Left renal cortex interstitium (tissue), 4 donors: Measurements from ENCODE around the gene MAP3K4. TPM values are rescaled to one million over a fixed set of nuclear protein-coding genes. Genes with fewer than 3 reads are reported as not detected.

Source experiments
- DNase-seq, 4 donors: peaks; one replicate each; pipeline ENCODE4 v3.0.0-alpha.2; 2013; ENCODE audit warnings: low read depth in 4 of 4, low spot score in 2 of 4, missing footprints in 1 of 4
- polyA plus RNA-seq, 4 donors: library from polyadenylated mRNA; unstranded; fragments of 120-200 nt; gene quantifications; one replicate each; pipeline ENCODE4 v1.2.1, GENCODE V29; 2013; ENCODE audit not compliant: insufficient read length in 4 of 4

Gene MAP3K4
- polyA plus RNA-seq, 4 donors: 25.2 to 47.2 (median 39.5) TPM

GRCh38 chr6:160999516-160999915 lies 7.9 kb downstream of the MAP3K4 start:
- no peak for DNase-seq

GRCh38 chr6:161000632-161001031 lies 9.1 kb downstream of the MAP3K4 start:
- DNase-seq: no peak

DNA sequence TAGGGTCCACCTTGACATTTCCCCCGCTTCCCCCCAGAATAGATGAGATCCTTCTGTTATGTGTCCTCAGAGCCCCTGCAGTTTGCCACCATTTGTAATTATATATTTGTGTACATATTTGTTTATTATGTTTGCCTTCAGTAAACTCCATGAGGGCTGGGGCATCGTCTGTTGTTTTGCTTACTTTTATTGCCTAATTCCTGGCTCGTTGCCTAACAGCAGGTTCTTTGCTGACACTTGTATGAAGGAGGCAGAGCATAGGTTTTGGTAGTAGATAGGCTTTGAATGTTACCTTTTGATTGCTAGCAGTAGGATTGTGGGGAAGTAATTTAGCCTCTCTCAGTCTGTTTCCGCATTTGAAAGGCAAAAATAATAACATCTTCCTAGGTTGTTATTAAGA lies 9.9 kb downstream of the MAP3K4 start:
- no peak for DNase-seq

DNA sequence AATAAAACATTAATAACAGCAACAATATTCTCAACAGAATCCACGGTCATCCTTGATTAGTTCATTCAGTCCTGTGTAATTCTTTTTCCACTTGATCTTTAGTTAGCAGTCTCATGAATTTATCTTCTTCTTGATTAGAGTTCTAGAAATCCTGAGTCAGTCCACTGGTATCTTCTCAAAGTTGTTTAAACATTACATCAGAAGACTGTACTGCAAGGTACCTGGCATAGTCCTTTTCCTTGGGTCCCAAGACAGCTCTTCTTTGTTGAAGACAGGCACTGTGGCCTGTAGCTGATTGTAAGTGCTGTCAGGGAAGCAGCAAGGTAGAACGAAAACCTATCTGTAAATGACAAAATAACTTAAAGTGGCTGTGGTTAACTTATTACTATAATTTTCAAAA lies 11.8 kb downstream of the MAP3K4 start:
- no peak for DNase-seq

GRCh38 chr6:161008245-161008644 lies 16.7 kb downstream of the MAP3K4 start:
- no peak for DNase-seq

DNA sequence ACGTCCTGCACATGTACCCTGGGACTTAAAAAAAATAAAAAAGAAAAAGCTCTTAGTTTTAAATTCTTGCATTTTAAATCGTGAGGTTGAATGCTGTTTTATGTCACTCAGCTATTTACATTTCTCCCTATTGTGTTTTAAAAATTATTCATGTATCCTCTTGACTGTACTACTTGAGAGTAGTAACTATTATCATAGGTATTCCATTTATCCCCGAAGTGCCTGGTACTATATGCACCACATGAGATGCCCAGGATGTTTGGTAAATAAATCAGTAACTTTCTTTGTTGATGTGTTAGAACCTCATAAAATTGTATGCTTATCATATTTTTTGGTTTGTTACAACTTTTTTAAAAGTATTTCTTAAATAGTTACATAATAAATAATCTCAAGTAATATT lies 18.4 kb downstream of the MAP3K4 start:
- DNase-seq: no peak

DNA sequence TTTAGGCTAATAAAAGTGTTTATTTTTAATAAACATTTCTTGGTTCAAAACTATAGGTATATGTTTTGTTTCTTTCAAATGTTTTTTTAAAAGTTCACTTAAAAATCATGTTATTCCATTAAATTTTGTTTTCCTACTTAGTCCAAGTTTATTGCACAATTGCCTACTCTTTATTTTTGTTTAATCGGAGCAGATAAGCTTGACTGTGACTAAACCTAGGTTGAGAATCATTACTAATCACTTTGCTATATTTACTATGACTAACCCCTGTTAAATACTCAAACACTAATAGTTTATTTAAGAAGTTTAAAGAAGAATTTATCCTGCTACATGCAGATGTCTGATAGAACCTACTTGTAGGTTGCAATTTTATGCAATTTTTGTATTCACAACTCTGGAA lies 18.8 kb downstream of the MAP3K4 start:
- no peak for DNase-seq

DNA sequence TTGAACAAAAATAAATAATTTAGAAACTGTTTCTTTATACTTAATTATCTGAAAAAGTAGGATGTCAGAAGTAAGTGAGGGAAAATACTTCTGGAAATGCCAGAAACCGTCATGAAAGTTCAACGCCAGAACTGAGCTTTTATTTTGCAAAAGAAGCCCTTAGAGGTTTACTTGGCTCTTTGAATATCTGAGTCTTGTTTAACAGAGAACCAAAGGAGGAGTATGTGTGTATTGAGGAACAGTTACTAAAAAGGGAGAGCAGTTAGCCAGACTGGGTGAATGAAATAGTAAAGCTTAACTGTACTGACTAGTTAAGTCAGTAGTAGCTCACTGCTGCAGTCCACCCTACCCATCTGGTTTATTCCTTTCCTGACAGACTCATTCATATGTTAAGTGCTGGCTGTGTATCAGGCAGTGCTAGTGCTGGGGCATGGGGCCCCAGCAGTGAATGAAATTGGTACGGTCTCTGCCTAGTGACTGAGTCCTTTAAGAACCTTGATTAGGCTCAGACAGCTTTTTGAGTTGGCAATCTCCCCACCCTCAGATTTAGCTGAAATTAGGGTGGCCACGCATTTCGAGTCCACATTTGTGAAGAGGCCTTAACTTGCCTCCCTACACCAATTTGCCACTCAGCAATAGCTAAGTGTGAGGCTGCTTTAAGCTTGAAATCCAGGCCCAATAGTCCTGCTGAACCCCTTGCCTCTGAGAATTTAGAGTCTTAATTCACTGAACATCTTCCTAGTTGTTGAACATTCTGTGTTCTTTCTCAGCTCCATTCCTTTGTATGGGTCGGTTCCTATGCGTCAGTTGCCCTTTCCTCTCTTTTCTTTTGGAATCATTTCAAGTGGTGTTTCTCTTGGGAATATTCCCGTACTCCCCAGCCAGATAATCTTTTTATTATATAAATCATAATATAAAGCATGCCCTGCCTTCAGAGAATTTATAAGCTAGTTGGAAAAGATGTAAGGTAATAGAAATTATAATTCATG lies 20.2 kb downstream of the MAP3K4 start:
- DNase-seq: no peak

GRCh38 chr6:161013695-161014094 lies 22.1 kb downstream of the MAP3K4 start:
- DNase-seq: no peak

- no peak for DNase-seq
Measured at GRCh38 chr6:161017766-161018564, 26.4 kb downstream of the MAP3K4 start.

DNA sequence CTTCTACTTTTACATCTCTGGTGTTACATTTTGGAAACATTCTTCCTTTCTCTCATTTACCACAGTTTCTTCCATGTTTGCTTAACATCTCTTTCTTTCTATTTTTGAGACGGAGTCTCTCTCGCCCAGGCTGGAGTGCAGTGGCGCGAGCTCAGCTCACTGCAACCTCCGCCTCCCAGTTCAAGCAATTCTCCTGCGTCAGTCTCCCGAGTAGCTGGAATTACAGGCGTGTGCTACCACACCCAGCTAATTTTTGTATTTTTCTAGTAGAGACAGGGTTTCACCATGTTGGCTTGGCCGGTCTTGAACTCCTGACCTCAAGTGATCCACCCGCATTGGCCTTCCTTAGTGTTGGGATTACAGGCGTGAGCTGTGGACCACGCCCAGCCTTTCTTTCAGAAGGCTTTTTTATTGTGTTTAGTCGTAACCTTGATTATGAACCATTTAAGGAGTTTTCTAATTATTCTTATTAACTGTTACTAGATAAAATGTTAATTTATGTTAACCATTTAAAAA lies 27.8 kb downstream of the MAP3K4 start:
- no peak for DNase-seq

DNA sequence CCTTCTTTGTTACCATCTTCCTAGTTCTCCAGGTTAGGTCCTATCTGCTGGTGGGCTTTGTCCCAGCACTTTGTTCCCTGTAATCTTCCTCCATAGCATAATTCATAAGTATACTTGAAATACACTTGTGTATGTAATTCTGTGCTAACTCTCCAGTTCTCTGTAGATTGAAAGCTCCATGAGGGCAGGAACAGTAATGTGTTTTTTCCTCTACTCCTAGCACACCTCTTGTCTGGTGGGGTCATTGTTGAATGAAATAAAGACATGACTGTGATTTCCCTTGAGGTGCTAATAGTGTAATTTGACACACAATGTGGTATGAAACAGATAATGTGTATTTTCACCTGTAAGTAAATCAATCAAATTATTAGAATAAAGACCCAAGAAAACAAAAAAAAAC lies 30.0 kb downstream of the MAP3K4 start:
- no peak for DNase-seq

DNA sequence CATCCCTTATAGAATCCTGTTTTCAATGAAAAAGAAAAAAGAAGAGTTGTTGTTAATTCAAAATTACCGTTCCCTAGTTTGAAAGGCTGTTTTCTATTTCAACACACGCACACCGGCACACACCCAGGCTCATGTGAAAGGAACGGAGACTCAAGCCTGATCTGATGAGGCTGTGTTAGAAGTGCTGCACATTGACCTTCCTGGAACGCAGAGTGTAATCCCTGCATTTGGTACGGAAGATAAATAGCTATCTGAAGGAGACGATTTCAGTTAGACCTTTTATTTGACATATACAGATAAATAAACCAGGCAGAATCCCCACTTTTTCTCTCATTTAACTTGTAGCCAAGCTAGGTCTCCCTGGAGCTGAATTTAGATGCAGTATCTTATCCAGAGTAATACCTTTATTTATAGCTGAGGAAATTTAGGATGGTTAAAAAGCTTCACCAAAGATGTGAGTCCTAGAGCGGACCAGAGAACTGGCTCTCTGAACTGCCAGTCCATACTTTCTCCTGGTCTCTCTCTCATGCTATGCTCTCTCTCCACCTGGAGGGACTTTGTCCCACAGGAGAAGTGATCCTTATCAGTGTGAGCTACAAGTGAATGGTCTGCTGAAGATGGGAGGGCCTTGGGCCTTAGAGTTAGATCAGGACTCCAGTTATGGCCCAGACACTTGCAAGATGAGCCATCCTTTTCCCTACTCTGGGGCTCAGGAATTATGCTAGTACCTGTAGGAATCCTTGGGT lies 30.6 kb downstream of the MAP3K4 start:
- no peak for DNase-seq

GRCh38 chr6:161023316-161023715 lies 31.7 kb downstream of the MAP3K4 start:
- DNase-seq: no peak

- DNase-seq: no peak
Measured at GRCh38 chr6:161024364-161024920, 32.9 kb downstream of the MAP3K4 start.

- no peak for DNase-seq
Measured at GRCh38 chr6:161027385-161027784, 35.8 kb downstream of the MAP3K4 start.

DNA sequence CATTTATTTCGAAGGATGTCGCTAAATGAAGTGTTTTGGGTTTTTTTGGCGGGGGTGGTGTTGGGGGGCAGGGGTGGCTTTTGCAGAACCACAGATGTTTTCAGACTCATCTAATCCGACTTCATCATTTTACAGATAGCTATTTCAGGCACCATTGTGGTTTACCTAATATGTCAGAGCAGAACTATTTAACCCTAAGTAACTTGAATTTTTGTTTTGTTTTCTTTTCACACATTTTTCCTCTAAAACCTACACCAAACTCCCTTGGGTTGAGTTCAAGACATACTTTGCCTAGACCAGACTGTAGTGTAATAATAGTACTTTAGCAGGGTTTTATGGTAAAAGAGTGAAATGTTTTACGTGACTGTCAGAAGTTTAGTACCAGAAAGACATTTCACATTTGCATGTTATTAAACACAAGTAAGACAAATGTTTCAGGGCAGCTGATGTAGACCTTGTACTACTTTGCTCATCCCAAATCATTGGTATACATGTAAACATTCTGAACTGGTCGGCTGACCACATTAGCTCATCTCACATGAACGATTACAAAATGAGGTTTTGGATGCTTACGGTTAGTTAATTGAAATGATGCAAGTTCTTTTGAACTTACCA lies 37.7 kb downstream of the MAP3K4 start:
- no peak for DNase-seq

GRCh38 chr6:161031721-161032495 lies 40.3 kb downstream of the MAP3K4 start:
- DNase-seq: no peak

- no peak for DNase-seq
Measured at GRCh38 chr6:161033667-161034066, 42.1 kb downstream of the MAP3K4 start.
